Stimulated activated CD4-positive, alpha-beta T cell treated with anti-CD3 and anti-CD28 coated beads, Interleukin-4, amount 100 ng/mL, for 4 hours (primary cell): Measurements from ENCODE around the gene LRRC52.

ENCODE experiments used
- DNase-seq, 2 experiments: peaks; one replicate each; pipeline ENCODE4 v3.0.0-alpha.2; 2020

The LRRC52 gene, protein sequence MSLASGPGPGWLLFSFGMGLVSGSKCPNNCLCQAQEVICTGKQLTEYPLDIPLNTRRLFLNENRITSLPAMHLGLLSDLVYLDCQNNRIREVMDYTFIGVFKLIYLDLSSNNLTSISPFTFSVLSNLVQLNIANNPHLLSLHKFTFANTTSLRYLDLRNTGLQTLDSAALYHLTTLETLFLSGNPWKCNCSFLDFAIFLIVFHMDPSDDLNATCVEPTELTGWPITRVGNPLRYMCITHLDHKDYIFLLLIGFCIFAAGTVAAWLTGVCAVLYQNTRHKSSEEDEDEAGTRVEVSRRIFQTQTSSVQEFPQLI

GRCh38 chr1:165543532-165544438 is at the start of gene LRRC52:
Gene LRRC52, plus strand, starts transcription at chr1:165544000. Its CDS starts 297 bp downstream, at chr1:165544297.
- DNase-seq = no peak

DNA sequence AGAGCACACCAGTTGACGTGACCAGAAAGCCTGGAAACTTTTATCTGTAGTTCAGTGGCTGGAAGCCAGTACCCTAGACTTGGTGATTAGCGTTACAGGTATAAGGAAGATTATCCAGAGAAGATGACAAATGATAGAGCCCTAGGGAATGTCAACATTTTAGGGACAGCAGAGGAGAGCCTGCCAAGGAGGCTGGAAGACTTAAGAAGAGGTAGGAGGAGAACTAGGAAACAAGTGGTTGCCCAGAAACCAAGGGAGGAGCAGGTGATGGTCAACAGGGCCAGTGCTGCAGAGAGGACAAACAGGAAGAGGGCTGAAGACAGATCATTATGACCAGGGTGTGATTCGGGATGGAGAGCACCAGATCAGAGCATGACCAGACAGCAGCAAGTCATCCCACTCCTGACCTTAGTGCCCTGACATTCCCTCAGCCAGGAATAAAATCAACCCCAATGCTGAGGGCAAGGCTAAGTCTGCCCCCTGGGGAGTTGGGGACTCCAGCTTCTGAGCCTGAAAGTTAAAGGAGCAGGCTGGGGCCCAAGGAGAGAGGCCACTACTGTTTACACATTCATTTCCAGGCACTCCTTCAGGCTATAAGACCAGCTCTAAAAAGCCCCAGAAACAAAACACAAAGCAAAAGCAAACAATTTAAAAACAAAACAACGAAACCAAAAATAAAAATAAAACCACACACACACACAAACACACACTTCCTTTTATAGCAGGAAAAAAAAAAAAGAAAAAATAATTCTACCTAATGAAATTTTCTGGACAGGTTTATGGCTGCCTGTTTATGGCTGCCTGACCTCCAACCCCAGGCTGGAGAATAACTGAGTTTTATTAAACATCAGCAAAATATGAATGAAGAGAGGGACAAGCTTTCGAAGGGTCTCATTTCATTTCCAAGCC is 48.6 kb upstream of the LRRC52 start:
- no peak for DNase-seq

DNA sequence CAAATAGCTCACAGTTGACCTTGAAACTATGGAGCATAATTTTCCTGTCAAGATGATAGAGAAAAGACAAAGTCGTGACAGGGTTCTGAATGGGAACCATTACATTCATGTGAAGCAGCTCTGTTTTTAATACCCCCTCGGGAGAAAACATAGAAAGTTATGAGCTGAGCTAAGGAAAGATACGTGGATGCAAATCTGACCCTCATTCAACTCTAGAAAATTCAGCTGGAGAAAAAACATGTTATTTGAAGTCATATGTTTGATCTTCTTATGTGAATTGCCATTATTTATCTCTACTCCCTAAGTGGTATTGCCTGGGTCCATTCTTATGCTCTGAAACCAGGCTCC is 48.0 kb upstream of the LRRC52 start:
- no peak for DNase-seq

- no peak for DNase-seq
Measured at GRCh38 chr1:165496501-165496900, 47.3 kb upstream of the LRRC52 start.

DNA sequence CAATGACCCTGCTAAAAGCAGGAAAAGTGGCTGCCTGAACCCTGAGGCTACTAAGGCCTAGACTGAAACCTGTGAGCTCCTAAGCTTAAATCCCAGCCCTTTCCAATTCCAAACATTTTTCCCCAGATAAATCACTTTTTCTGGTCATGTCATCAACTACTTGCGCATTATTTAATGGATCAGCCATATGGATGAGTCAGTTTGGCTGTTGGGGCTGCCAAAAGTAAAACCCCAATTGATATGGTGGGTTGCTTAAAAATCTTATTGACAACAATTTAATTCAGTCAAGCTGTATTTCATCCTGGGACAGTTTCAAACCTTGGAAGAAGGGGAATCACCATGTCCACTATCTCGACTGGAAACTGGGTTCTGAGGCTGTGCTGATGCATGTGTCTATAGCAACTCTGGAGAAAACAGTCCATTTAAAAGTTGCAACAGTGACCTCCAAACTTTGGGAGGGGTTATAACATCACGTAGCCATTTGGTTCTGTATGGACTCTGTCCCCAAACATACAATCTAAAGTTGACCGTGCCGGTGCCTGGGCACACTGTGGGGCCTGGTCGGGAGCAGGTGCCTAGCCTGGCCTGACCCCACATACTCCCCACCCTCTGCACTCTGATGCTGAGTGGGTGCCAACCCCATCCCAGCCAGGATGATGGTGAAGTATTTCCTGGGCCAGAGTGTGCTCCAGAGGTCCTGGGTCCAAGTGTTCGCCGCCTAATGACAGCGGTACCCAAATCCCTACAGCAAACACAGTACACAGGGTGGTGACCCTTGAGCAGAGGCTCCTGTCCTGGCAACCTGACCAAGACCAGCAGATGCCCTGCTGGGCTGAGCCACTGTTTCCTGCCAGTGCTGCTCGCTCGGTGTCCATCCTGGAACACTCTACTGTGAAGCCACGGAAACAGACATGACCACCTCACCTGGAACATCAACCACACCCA is 46.5 kb upstream of the LRRC52 start:
- no peak for DNase-seq

DNA sequence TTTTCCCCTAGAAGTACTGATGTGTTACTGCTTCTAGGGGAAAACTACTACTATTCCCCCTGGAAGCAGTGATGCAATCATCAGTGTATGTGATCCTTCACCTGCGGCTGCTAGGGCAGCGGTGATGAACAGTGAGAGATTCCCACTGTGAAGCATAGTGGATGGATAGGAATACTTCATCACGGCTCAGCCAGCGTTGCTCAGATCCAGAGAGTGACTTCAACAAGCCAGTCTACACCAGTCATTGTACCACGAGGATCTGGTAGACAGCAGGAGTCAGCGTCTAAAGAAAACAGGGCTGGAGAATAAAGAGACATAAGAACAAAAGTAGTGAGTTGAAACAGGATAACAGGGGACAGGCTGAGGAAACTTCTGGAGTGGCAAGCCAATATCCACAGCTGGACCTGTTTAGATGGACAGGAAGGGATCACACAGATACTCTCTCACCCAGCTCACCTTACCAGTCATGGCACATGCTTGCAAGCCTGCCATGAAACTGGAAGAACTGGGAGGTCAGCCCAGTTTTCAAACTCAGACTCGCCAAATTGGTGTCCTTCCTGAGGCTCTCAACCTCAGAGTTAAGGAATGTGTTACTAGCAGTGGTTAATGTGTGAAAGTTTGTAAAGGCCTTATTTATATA is 42.4 kb upstream of the LRRC52 start:
- no peak for DNase-seq

DNA sequence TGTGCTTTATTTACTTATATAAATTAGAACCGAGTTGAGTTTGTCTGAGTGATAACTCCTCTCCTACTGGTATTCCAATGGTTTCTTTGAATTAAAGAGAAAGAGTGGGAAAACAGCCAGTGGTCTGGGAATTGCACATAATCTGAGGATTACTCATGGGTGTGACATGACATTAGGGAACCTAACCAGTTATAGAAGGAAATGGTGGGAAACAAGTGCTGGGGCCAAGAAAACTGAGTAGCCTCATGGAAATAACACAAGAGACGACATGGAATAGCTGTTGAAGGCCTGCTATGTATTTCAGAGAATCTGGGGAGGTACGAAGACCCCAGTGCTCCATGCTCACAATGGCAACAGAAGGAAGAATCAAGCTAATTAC is 41.8 kb upstream of the LRRC52 start:
- DNase-seq = no peak

DNA sequence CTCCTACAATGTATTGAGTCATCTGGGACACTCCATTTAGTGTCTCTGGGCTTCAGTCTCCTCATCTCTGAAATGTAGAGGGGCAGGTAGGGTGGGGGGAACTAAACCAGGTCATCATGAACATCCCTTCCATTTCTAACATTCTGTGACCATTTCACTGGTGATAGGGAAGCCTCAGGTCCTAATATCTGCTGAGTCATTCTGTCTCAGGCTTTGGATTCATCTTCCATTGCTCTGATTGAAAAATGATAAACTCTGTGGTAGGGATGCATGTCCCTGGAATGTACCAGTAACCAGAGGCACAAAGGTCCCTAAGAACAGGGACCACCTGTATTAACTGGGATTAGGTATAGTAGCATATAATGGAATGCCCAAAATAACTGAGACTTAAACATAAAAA is 36.2 kb upstream of the LRRC52 start:
- DNase-seq = no peak

GRCh38 chr1:165508291-165508690 is 35.5 kb upstream of the LRRC52 start:
- no peak for DNase-seq

- DNase-seq = no peak
Measured at GRCh38 chr1:165512816-165513215, 31.0 kb upstream of the LRRC52 start.

GRCh38 chr1:165516469-165516868 is 27.3 kb upstream of the LRRC52 start:
- DNase-seq = no peak

DNA sequence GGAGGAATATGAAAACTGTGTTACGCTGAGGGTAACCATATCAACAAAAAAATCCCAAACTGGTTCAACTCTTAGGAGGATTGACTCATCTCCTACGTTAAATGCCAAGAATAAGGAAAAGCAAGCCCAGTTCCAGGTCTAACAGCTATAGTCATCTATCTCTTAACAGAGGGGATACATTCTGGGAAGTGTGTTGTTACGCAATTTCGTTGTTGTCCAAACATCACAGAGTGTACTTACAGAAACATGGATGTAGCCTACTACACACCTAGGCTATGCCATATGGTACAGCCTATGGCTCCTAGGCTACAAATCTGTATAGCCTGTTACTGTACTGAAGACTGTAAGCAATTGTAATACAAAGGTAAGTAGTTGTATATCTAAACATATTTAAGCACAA is 23.2 kb upstream of the LRRC52 start:
- no peak for DNase-seq

DNA sequence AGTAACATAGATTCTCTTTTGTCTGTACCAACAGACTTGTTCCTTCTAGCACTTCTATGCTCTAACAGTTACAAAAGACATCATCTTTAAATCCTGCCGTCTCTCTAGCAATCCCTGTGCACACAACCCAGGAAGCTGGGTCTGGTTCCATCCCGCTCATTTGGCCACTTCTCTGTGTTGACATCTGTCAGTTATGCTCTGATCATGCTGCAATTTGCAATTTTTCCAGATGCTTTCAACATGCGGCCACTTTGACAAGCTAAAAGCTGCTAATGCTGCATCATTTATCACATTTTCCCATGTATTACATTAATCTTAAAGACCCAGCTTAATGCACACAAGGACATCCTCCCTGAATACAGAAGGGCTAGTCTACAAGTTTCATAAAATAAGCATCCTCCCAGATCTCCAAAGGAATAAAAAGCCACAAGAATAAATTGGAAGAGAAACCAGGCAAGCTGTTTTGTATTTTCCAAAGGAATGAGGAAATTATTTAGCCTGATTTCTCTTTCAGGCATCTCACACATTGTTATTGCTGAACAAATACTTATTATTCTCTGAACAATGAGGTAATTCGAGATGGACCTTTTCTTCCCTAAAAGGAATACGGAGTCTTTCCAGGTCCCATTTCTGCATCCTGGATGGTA is 19.0 kb upstream of the LRRC52 start:
- DNase-seq = no peak

- DNase-seq = no peak
Measured at GRCh38 chr1:165525708-165526107, 18.1 kb upstream of the LRRC52 start.

DNA sequence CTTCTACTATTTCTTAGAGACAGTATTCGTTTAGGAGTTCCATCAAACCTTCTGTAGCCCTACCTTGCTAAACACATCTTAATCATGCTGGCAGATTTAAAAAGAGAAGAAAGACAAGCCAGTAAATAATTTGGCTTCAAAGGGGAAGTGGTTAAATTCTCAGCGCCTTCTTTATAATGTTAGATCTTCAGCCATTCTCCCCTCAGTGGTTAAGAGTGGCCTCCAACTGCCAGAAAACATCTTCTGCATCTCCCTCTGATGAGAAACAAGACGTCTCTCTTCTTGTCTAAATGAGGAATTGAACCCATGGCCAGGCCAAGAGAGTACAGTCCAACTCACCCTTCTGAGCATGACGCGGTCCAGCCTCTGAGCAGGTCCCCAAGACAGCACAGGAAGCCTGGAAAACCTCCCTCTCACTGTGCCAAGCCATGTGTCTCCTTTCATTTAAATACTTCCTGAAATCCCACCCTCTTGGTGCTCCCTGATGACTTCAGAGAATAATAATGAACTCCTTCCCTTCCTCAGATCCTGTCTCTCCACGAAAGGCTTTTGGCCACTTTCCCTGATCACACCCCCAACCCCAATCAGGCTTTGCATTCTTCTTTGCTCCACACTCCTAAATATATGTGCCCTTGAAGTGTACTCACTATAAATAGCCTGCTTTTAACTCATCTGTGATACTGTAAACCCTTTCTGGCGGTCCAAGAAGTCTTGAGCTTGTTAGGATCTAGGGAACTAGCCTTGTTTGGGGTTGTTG is 16.4 kb upstream of the LRRC52 start:
- DNase-seq = no peak

DNA sequence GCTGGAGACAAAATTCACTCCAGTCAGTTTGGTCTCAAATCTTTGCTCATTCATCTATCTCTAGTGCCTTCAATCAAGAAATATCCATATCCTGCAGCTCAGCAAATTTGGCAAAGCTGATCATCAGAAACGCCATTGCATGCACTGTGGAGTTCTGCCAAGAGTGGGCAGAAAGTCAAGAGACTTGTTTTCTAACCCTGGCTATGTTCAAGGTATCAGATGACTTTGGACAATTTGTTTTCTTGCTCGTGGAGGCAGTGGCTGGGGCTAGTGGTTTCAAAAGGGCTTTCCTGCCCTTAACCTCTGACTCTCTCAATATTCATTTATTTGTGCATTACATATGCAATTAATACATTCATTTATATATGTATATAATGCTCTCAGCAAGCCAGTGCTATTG is 12.8 kb upstream of the LRRC52 start:
- no peak for DNase-seq

DNA sequence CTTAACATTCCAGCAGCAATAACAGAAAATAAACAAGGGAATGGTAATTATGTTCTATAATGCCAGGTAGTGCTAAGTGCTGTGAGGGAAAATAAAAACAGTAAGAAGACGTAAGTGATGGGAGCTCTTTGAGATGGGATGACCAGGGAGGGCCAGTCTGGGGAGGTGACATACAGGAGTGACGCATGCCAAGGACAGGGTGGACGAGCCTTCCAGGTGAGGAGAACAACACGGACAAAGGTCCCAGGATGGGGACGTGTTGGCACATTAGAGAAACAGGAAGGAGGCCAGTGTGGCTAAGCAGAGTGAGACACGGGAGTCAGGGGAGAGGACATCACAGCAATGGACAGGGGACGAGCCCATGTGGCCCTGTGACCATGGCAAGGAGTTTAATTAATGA is 11.7 kb upstream of the LRRC52 start:
- DNase-seq = no peak

DNA sequence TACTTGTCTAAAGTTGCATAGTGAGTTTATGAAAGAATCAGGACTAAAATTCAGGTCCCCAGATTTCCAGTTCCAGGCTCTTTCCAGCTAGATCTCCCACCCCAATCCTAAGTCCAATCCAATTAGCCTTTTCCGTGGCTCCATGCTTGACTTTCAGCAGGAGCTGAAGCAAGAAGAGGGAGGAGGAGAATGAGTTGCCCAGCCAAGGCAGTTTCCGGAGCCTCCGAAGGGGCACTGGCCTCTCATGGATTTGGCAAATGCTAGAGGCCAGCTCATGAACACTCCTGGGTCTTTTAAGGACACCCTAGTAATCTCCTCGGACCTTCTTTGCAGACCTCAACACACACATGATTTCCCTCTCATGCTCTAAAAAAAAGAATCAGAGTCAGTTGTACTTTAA is 10.5 kb upstream of the LRRC52 start:
- no peak for DNase-seq

DNA sequence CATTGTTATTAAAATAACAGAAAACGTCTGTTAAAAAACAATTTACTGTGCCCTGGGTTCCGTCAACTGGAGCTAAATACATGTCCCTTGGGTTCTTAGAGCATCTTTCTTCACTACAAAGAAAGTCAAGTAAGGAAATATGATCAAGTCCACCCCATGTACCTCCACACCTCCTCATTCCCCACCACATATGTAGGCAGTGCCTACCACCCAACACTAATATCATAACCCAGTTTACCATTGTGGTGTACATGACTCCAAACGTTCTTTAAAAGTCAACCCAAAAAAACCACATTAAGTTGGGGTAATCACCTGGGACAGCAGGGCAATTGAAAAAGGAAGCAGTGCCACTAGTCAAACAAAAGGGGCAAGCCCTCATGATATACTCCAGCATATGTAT is 7.8 kb upstream of the LRRC52 start:
- no peak for DNase-seq

GRCh38 chr1:165537356-165538109 is 6.3 kb upstream of the LRRC52 start:
- DNase-seq = no peak
